HG02759 (cell line): Measurements from ENCODE around the gene COG3.

Experiments
- ATAC-seq: cut with Tn5 transposase; IDR thresholded peaks from one replicate; pipeline ENCODE4 v1.9.1; 2021; ENCODE audit warnings: mild to moderate bottlenecking, moderate library complexity; ENCODE audit not compliant: unreplicated experiment

Gene COG3

GRCh38 chr13:45447050-45447661 lies 17.6 kb upstream of the COG3 start:
- ATAC-seq: no peak

- no peak for ATAC-seq
These were observed 15.7 kb upstream of the COG3 start for GRCh38 chr13:45448965-45449559.

- no peak for ATAC-seq
These were observed 13.5 kb upstream of the COG3 start for GRCh38 chr13:45451282-45451681.

- no peak for ATAC-seq
These were observed 10.5 kb upstream of the COG3 start for GRCh38 chr13:45454204-45454603.

GRCh38 chr13:45456196-45456972 lies 8.4 kb upstream of the COG3 start:
- no peak for ATAC-seq

GRCh38 chr13:45464141-45464686 lies 525 bp upstream of the COG3 start:
- ATAC-seq: no peak

GRCh38 chr13:45466359-45466758 lies 1.6 kb downstream of the COG3 start:
- no peak for ATAC-seq

GRCh38 chr13:45468635-45469034 lies 3.9 kb downstream of the COG3 start:
- ATAC-seq: no peak

GRCh38 chr13:45472171-45472705 lies 7.5 kb downstream of the COG3 start:
- no peak for ATAC-seq

- no peak for ATAC-seq
These were observed 8.9 kb downstream of the COG3 start for GRCh38 chr13:45473627-45474026.

- peak; percentile 59 for ATAC-seq
These were observed 10.1 kb downstream of the COG3 start for GRCh38 chr13:45474584-45475454.

GRCh38 chr13:45479661-45480060 lies 14.9 kb downstream of the COG3 start:
- no peak for ATAC-seq

GRCh38 chr13:45481688-45482087 lies 16.9 kb downstream of the COG3 start:
- ATAC-seq: no peak

GRCh38 chr13:45482571-45483173 lies 17.9 kb downstream of the COG3 start:
- no peak for ATAC-seq

- ATAC-seq: no peak
These were observed 22.9 kb downstream of the COG3 start for GRCh38 chr13:45487604-45488003.

- no peak for ATAC-seq
These were observed 25.3 kb downstream of the COG3 start for GRCh38 chr13:45490068-45490467.

GRCh38 chr13:45492538-45492937 lies 27.8 kb downstream of the COG3 start:
- no peak for ATAC-seq

GRCh38 chr13:45496942-45497341 lies 32.2 kb downstream of the COG3 start:
- no peak for ATAC-seq

- ATAC-seq: no peak
These were observed 35.9 kb downstream of the COG3 start for GRCh38 chr13:45500492-45501174.

GRCh38 chr13:45501175-45501526 lies 36.4 kb downstream of the COG3 start:
- ATAC-seq: no peak
